ENCODE data around the gene CFAP92. TPM values are rescaled to one million over a fixed set of nuclear protein-coding genes. Genes with fewer than 3 reads are reported as not detected.

Gene CFAP92
- total RNA-seq, 1 donor = 7.5 TPM

- DNase-seq (ENCODE audit: low read depth in 2 of 3, low spot score in 2 of 3) = peak; percentile 83 to 97 (median 94)
Measured at GRCh38 chr3:129026728-129027543, 33.1 kb upstream of the CFAP92 start.

DNA sequence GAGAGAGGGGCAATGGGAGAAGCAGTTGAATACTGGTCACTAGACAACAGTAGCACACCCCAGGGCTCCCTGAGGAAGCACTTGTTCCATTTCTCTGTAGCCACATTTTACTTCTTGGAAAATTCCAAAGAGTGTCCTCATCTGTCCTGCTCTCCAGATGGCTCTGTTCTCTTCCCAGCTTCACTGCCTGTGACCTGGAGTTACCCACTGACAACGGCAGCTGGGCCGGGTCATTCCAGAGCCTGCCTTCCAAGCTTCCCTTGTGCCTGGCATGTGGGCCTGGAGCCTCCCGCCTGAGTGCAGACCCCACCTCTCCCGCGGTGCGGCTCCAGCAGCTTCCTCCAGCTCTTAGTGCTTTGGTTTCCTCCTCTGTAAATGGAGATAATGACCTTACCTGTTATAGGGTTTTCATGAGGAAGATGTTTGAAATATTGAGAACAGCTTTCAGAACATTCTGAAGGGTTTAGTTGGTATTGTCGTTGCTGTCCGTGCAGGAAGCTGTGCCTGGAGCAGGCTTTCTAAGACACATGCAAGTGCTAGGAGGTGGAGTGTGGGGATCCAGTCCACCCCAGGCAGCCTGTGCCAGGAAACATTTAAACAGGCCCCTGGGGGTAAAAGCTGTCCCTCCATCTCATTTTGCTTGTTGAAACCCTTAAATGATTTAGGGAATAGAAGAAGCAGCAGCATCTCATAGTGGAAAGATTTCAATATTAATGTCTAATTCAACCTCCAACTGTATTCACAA, 32.0 kb upstream of the CFAP92 start:
- DNase-seq (ENCODE audit: low read depth in 2 of 3, low spot score in 2 of 3) = no peak

- no peak for DNase-seq (ENCODE audit: low read depth in 2 of 3, low spot score in 2 of 3)
Measured at GRCh38 chr3:129025108-129025507, 31.2 kb upstream of the CFAP92 start.

DNA sequence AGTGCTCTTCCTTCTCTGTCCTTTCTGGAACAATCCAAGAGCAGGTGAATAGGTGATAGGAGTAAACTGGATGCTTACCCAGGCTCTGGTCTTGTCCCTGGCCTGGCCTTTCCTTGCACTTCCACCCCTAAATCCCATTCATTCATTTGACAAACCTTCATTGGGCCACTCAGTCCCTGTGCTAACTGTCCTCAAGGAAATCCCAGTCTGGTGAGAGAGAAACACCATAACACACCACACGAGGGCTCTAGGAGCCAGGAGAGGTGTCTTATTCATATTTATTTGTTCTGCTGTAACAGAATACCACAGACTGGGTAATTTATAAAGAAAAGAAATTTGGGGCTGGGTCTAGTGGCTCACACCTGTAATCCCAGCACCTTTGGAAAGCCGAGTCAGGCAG, 30.0 kb upstream of the CFAP92 start:
- no peak for DNase-seq (ENCODE audit: low read depth in 2 of 3, low spot score in 2 of 3)

GRCh38 chr3:129023008-129023358, 29.1 kb upstream of the CFAP92 start:
- DNase-seq (ENCODE audit: low read depth in 2 of 3, low spot score in 2 of 3) = no peak

- DNase-seq (ENCODE audit: low read depth in 2 of 3, low spot score in 2 of 3) = peak in 1 of 3 donors; percentile 47
Measured at GRCh38 chr3:129022114-129023007, 28.5 kb upstream of the CFAP92 start.

GRCh38 chr3:129021140-129021551, 27.3 kb upstream of the CFAP92 start:
- no peak for DNase-seq (ENCODE audit: low read depth in 2 of 3, low spot score in 2 of 3)

DNA sequence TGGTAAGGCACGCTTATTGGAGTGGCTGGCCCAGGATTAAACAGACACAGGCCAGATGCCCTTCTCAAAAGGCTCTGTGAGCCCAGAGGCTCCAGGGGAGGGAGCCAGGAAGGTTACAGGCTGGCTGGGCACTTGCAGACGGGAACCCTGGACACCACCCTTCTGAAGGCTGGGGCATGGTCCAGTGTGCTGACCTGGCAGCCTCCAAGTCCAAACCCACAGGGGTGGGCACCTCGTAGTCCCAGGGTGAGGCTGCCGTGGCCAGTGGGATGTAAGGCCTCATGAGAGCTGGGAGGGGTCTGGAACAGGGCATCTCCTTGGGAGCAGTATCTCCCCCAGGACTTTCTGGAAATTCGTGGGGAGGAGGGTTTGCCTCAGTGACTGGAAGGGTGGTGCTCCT, 26.8 kb upstream of the CFAP92 start:
- no peak for DNase-seq (ENCODE audit: low read depth in 2 of 3, low spot score in 2 of 3)

DNA sequence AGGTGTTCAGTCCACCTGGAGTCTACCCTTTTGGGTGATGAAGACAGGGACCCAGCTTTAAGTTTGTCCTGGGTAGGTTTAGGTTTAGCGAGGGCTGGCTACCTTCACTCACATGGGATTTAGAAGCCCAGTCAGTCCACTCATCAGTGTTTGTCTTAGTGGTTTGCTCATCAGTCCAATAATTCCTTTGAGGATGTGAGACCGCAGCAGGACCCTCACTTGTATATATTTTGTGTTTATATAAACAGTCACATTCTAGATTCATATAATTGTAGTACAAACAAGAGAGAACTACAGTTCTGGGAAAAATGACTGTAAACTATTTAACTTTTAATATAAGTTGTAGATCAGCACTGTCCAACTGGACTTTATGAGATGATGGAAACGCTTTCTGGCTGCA, 25.4 kb upstream of the CFAP92 start:
- DNase-seq (ENCODE audit: low read depth in 2 of 3, low spot score in 2 of 3) = no peak

DNA sequence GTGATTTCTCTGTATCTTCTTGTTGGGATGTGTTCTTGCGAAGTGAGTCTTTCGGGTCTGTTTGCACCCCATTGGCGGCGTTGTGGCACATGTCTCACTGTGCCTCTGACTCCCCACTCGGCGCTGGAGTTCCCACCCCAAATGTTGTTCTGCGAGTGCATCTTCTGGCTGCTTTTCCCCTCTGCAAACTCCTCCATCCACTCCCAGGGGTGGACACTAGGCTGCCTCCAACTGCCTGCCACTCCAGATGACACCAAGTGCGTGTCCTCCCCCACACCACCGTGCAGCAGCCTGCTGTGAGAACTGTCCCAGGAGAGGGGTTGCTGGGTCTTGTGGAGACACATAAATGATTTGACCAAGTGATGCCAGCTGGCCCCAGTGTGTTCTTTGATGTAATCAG, 24.9 kb upstream of the CFAP92 start:
- no peak for DNase-seq (ENCODE audit: low read depth in 2 of 3, low spot score in 2 of 3)

DNA sequence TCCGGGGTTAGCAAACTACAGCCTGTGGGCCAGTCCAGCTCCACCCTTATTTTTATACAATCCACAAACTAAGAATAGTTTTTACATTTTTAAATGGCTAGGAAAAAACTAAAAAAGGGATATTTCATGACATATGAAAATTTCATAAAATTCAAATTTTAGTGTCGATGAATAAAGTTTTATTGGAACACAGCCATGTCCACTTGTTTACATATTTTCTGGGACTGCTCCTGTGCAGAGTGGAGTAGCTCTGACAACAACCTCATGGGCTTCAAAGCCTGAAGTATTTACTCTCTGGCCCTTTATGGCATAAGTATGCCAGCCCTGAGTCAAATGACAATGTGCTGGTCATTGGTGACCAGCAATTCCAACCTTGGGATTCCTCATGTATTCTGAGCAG, 24.4 kb upstream of the CFAP92 start:
- DNase-seq (ENCODE audit: low read depth in 2 of 3, low spot score in 2 of 3) = no peak

- DNase-seq (ENCODE audit: low read depth in 2 of 3, low spot score in 2 of 3) = no peak
Measured at GRCh38 chr3:129017484-129017899, 23.6 kb upstream of the CFAP92 start.

GRCh38 chr3:129016720-129017483, 23.0 kb upstream of the CFAP92 start:
- no peak for DNase-seq (ENCODE audit: low read depth in 2 of 3, low spot score in 2 of 3)

- DNase-seq (ENCODE audit: low read depth in 2 of 3, low spot score in 2 of 3) = peak; percentile 44 to 93 (median 92)
Measured at GRCh38 chr3:129016356-129016719, 22.5 kb upstream of the CFAP92 start.

DNA sequence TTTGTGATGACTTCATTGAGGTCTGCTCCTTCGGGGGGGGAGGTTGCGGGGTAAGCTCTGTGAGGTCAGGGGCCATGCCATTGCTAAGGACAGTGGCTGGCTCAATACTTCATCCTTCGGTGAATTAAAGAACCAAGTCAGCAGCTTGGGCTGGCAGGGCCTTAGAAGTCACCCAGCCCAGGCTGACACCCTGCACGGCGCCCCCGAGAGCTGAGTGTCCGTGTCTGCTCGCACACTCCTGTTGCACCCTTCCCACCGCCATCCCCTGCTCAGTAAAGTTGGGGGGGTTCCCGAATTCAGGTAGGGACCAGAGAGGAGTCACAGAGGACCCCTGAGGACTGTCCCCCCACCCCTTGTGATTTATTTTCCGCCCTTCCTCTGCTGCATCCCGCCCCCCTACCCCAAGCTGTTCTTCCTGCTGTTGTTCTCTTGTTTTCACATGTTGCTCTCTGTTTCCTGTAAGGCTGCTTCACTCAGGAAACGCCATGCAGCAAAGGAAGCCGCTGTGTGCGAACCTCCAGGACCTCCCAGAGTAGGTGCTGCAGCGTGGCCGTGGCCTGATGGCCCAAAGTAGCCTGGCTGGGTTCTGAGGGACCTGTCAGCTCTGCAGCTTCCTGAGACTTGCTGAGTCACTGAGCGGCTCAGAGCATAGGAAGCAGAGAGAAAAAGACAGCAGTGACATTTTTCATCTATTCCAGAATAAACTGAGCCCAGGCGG, 21.7 kb upstream of the CFAP92 start:
- DNase-seq (ENCODE audit: low read depth in 2 of 3, low spot score in 2 of 3) = peak in 2 of 3 donors; percentile 75

DNA sequence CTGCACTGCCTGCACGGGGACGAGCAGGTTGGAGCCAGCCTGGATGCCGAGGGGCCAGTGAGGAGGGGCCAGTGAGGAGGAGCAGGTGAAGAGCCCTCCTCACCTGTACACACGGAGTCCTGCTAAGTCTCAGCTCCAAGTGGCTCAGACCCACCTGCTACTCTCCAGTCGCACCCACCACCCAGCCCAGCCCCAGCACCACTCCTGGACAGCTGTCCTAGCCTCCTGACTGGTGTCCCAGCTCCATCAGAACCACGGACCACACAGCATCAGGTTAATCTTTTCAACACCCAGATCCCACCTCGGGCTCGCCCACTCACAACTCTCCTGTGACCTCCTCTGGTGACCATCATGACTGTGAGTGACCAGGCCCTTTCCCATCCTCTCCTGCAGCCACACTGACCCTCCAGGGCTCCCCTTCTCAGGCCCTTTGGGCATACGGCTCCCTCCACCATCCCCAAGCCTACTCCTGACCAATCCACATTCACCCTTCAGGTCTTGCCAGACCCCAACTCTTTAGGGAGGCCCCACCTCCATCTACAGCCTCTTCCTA, 21.0 kb upstream of the CFAP92 start:
- DNase-seq (ENCODE audit: low read depth in 2 of 3, low spot score in 2 of 3) = no peak

DNA sequence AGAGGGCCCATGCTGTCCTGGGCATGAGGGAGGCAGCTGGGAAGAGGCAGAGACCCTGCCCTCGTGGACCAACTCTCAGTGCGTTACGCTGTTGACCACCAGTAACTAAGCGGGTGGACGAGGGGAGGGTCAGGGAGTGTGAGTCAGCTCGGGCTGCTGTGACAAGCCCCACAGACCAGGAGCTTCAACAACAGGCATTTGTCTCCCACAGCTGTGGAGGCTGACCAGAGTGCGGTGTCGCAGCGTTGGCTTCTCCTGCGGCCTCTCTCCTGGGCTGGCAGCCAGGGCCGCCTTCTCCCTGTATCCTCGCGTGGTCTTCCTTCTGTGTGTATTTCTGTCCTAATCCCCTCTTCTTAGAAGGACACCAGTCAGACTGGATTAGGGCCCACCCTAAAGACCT, 20.3 kb upstream of the CFAP92 start:
- DNase-seq (ENCODE audit: low read depth in 2 of 3, low spot score in 2 of 3) = no peak

GRCh38 chr3:129013491-129013891, 19.6 kb upstream of the CFAP92 start:
- DNase-seq (ENCODE audit: low read depth in 2 of 3, low spot score in 2 of 3) = no peak

- DNase-seq (ENCODE audit: low read depth in 2 of 3, low spot score in 2 of 3) = no peak
Measured at GRCh38 chr3:129010310-129010956, 16.6 kb upstream of the CFAP92 start.

Measured in hematopoietic multipotent progenitor cell (in vitro differentiated cells).